NCI-H1417 (cell line): Measurements from ENCODE around the gene SPINK4.

Source experiments
- DNase-seq, 3 experiments: peaks; one replicate each; lab custom pipeline; 2025; lab: John Stamatoyannopoulos, UW

Gene SPINK4

DNA sequence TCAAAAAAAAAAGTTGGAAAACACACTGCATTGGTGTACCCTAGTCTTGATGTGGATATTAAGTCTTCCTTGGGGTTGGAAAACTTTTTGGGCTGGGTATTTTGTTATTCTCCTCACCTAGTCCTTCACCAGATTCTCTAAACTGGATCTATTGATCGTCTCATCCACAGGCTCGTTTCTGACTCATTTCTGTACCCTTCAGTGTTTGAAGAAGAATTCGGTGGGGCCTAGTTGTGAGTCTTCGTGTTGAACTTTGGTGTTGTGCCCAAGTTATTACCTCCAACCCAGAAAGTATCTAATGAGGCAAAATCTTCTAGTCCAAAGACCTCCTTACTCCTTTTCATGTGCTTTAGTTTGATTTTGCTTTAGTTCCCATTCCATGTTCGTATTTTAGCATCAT is 51.9 kb downstream of the SPINK4 start:
- DNase-seq = no peak

DNA sequence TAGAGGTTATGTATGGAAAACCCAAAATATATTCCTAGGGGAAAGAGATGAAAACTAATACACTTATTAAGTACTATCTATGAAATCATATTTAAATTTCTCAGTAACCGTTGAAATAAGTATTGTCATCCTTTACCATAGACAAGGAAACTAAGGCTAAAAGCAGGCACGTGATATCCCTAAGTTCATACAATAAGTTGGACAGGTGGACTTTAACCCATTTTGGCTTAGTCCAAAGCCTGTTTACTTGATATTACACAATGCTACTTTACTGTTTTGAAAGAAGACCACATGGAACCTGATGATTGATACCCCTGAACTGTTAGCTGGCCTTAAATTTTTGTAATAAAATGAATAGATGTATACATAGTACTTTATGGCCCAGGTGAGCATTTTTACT is 53.8 kb downstream of the SPINK4 start:
- no peak for DNase-seq

DNA sequence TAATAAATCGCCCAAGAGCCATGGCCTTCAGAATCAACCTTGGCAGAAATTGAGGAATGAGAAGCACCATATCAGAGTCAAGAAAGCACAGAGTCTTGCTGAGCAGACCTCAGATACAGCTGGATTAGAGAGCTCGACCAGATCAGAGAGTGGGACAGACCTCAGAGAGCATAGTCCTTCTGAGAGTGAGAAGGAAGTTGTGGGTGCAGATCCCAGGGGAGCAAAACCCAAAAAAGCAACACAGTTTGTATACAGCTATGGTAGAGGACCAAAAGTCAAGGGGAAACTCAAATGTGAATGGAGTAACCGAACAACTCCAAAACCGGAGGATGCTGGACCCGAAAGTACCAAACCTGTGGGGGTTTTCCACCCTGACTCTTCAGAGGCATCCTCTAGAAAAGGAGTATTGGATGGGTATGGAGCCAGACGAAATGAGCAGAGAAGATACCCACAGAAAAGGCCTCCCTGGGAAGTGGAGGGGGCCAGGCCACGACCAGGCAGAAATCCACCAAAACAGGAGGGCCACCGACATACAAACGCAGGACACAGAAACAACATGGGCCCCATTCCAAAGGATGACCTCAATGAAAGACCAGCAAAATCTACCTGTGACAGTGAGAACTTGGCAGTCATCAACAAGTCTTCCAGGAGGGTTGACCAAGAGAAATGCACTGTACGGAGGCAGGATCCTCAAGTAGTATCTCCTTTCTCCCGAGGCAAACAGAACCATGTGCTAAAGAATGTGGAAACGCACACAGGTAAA is 54.9 kb downstream of the SPINK4 start:
- no peak for DNase-seq

DNA sequence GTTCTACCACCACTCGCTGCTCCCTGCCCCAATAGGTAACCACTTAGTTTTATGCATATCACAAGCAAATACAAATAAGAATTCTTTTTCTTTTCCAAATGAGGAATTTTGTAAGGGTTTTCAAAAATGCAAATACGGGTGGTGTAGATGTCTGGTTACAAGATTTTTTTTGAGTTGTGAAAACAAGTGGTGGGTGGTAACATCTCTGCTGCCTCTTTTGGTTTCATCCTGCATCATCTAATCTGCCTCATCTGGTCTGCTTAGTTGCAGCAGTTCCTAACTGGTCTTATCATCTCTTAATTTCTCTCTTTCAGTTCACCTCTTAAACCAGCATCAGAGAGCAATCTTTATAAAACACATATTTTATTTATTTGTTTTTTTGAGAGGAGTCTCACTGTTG is 55.6 kb downstream of the SPINK4 start:
- DNase-seq = no peak

DNA sequence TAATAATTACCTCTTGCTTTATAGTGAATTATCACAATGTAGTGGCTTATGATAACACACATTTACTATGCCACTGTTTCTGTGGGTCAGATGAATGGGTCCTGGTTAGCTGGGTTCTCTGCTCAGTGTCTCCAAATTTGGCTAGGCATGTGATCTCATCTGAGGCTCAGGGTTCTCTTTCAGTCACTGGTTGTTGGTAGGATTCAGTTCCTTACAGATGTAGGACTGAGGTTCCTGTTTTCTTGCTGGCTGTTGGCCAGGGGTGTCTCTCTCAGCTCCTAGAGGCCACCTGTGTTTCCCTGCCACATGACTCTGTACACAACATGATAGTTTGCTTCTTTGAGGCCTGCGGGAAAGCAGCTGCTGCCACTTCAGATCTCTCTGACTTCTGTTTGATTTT is 57.5 kb downstream of the SPINK4 start:
- peak in 2 of 3 experiments; percentile 1 for DNase-seq
